ENCODE results near the gene TEX48. TPM values are rescaled to one million over a fixed set of nuclear protein-coding genes. Genes with fewer than 3 reads are reported as not detected.
A peak's percentile ranks its signal among the peaks of the same experiment; 100 is the strongest.

TEX48 gene
- total RNA-seq, 1 donor from 2014 or later: not detected

GRCh38 chr9:114664181-114664580 lies 17.8 kb downstream of the TEX48 start:
- Mint-ChIP-seq H3K36me3 (ENCODE audit: low read depth) (no peaks in the 10 kb centered on the region), H3K4me1 (ENCODE audit: low read depth) (no peaks in the 10 kb centered on the region), H3K27ac (ENCODE audit: unreplicated experiment) (no peak overlapping the region), H3K4me3 (ENCODE audit: unreplicated experiment) (no peak overlapping the region), H3K27me3 (ENCODE audit: low read depth) (peaks cover 19% of the 10 kb centered on the region), H3K9me3 (ENCODE audit: low read depth) (no peaks in the 10 kb centered on the region)
- DNase-seq (ENCODE audit: low spot score): no peak
- no peak for TF ChIP-seq CTCF (IDR thresholded peaks at IDR 0.05)

GRCh38 chr9:114662081-114662989 lies 19.7 kb downstream of the TEX48 start:
- no peaks in the 10 kb centered on the region for H3K4me1 Mint-ChIP-seq (ENCODE audit: low read depth)
- H3K4me3 Mint-ChIP-seq (ENCODE audit: unreplicated experiment): no peak overlapping the region
- no peaks in the 10 kb centered on the region for H3K9me3 Mint-ChIP-seq (ENCODE audit: low read depth)
- peak; percentile 90 for TF ChIP-seq CTCF (IDR thresholded peaks at IDR 0.05)
- no peaks in the 10 kb centered on the region for H3K36me3 Mint-ChIP-seq (ENCODE audit: low read depth)
- no peak overlapping the region for H3K27ac Mint-ChIP-seq (ENCODE audit: unreplicated experiment)
- no peak for DNase-seq (ENCODE audit: low spot score)
- peaks cover 19% of the 10 kb centered on the region for H3K27me3 Mint-ChIP-seq (ENCODE audit: low read depth)

- Mint-ChIP-seq H3K27ac (ENCODE audit: unreplicated experiment) (no peak within 1 kb of the TSS), H3K4me1 (ENCODE audit: low read depth) (peaks cover 4% of the 10 kb centered on the region), H3K9me3 (ENCODE audit: low read depth) (no peaks in the 10 kb centered on the region), H3K27me3 (ENCODE audit: low read depth) (peaks cover 13% of the 10 kb centered on the region), H3K36me3 (ENCODE audit: low read depth) (no peaks in the 10 kb centered on the region), H3K4me3 (ENCODE audit: unreplicated experiment) (no peak within 1 kb of the TSS)
- no peak for TF ChIP-seq CTCF (IDR thresholded peaks at IDR 0.05)
- peak; percentile 37 for DNase-seq (ENCODE audit: low spot score)
These were observed 24.3 kb downstream of the TEX48 start, which contains the start of gene TEX53 for GRCh38 chr9:114657705-114658104. Gene TEX53, minus strand, starts transcription at chr9:114657805. Its CDS starts 31 bp downstream, at chr9:114657774.

GRCh38 chr9:114656301-114656700 lies 25.7 kb downstream of the TEX48 start:
- TF ChIP-seq CTCF (IDR thresholded peaks at IDR 0.05): no peak
- peaks cover 5% of the 10 kb centered on the region for H3K27me3 Mint-ChIP-seq (ENCODE audit: low read depth)
- H3K4me3 Mint-ChIP-seq (ENCODE audit: unreplicated experiment): no peak overlapping the region
- DNase-seq (ENCODE audit: low spot score): peak; percentile 21
- no peak overlapping the region for H3K27ac Mint-ChIP-seq (ENCODE audit: unreplicated experiment)
- H3K4me1 Mint-ChIP-seq (ENCODE audit: low read depth): peaks cover 4% of the 10 kb centered on the region
- no peaks in the 10 kb centered on the region for H3K9me3 Mint-ChIP-seq (ENCODE audit: low read depth)
- H3K36me3 Mint-ChIP-seq (ENCODE audit: low read depth): no peaks in the 10 kb centered on the region

GRCh38 chr9:114655689-114656088 lies 26.3 kb downstream of the TEX48 start:
- Mint-ChIP-seq H3K4me3 (ENCODE audit: unreplicated experiment) (no peak overlapping the region), H3K4me1 (ENCODE audit: low read depth) (peaks cover 4% of the 10 kb centered on the region), H3K27me3 (ENCODE audit: low read depth) (peaks cover 5% of the 10 kb centered on the region), H3K27ac (ENCODE audit: unreplicated experiment) (no peak overlapping the region), H3K36me3 (ENCODE audit: low read depth) (no peaks in the 10 kb centered on the region), H3K9me3 (ENCODE audit: low read depth) (no peaks in the 10 kb centered on the region)
- TF ChIP-seq CTCF (IDR thresholded peaks at IDR 0.05): no peak
- peak; percentile 13 for DNase-seq (ENCODE audit: low spot score)

Data from chondrocyte (in vitro differentiated cells).